BE2C (cell line): Measurements from ENCODE around the gene OTOS.

Experiments used
- DNase-seq: peaks from one replicate; pipeline ENCODE4 v3.0.0-alpha.2; 2020
- H3K27me3 ChIP-seq: fragments of 250-450 bp; sonication (Bioruptor Pico); 2 replicates; pipeline ENCODE4 v1.5.1; 2020; ENCODE audit warnings: mild to moderate bottlenecking
- H3K36me3 ChIP-seq: fragments of 250-450 bp; sonication (Bioruptor Pico); 2 replicates; pipeline ENCODE4 v1.5.1; 2020; ENCODE audit warnings: mild to moderate bottlenecking
- H3K4me1 ChIP-seq: fragments of 250-450 bp; sonication (Bioruptor Pico); 2 replicates; pipeline ENCODE4 v1.5.1; 2020
- H3K4me3 ChIP-seq: 2 replicates; pipeline ENCODE4 v1.5.1; 2011; ENCODE audit warnings: low read depth, low read length
- H3K9me3 ChIP-seq: fragments of 250-450 bp; sonication (Bioruptor Pico); 2 replicates; pipeline ENCODE4 v1.5.1; 2020
- CTCF ChIP-seq: IDR thresholded peaks from 2 replicates; pipeline ENCODE4 v1.5.1; 2012; ENCODE audit warnings: mild to moderate bottlenecking, low read depth, low read length

OTOS gene

DNA sequence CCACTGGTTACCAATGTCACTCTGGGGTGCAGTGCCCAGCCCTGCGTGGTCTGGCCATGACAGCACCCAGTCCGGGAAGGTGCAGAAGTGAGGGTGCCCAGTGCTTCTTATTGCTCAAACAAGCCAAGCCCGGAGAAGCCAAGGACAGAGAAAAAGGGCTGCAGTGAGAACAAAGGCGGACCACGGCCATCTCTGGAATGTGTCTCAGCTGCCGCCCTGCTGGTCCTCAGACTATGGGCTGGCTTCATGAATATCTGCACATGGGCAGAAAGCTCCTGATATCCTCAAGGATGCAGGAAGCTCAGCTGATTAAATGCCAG is 33.0 kb downstream of the OTOS start:
- Histone ChIP-seq H3K36me3 (no peaks in the 10 kb centered on the region), H3K27me3 (peaks cover 55% of the 10 kb centered on the region), H3K4me1 (no peaks in the 10 kb centered on the region), H3K4me3 (no peak overlapping the region), H3K9me3 (no peaks in the 10 kb centered on the region)
- DNase-seq: no peak
- TF ChIP-seq CTCF: no peak

GRCh38 chr2:240106765-240107476 is 33.5 kb downstream of the OTOS start:
- no peaks in the 10 kb centered on the region for H3K9me3 ChIP-seq
- no peak for DNase-seq
- H3K4me1 ChIP-seq: no peaks in the 10 kb centered on the region
- H3K36me3 ChIP-seq: no peaks in the 10 kb centered on the region
- no peak for TF ChIP-seq CTCF
- H3K4me3 ChIP-seq: no peak overlapping the region
- H3K27me3 ChIP-seq: peaks cover 52% of the 10 kb centered on the region

GRCh38 chr2:240105982-240106381 is 34.5 kb downstream of the OTOS start:
- H3K27me3 ChIP-seq: peaks cover 45% of the 10 kb centered on the region
- no peaks in the 10 kb centered on the region for H3K4me1 ChIP-seq
- DNase-seq: no peak
- no peak overlapping the region for H3K4me3 ChIP-seq
- no peaks in the 10 kb centered on the region for H3K36me3 ChIP-seq
- no peak for TF ChIP-seq CTCF
- no peaks in the 10 kb centered on the region for H3K9me3 ChIP-seq

GRCh38 chr2:240103136-240103535 is 37.3 kb downstream of the OTOS start:
- no peak for DNase-seq
- H3K9me3 ChIP-seq: no peaks in the 10 kb centered on the region
- no peaks in the 10 kb centered on the region for H3K4me1 ChIP-seq
- TF ChIP-seq CTCF: no peak
- H3K27me3 ChIP-seq: peaks cover 65% of the 10 kb centered on the region
- no peak overlapping the region for H3K4me3 ChIP-seq
- no peaks in the 10 kb centered on the region for H3K36me3 ChIP-seq

DNA sequence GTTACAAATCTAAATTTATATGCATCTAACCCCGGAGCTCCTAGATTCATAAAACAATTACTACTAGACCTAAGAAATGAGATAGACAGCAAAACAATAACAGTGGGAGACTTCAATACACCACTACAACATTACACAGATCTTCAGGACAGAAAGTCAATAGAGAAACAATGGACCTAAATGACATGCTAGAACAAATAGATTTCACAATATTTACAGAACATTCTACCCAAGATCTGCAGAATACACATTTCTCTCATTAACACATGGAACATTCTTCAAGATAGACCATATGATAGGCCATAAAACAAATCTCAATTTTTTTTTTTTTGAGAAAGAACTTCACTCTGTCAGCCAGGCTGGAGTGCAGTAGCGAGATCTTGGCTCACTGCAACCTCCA is 42.1 kb downstream of the OTOS start:
- H3K9me3 ChIP-seq: no peaks in the 10 kb centered on the region
- no peak for DNase-seq
- no peak overlapping the region for H3K4me3 ChIP-seq
- H3K27me3 ChIP-seq: peaks cover 83% of the 10 kb centered on the region
- TF ChIP-seq CTCF: no peak
- H3K4me1 ChIP-seq: no peaks in the 10 kb centered on the region
- no peaks in the 10 kb centered on the region for H3K36me3 ChIP-seq

DNA sequence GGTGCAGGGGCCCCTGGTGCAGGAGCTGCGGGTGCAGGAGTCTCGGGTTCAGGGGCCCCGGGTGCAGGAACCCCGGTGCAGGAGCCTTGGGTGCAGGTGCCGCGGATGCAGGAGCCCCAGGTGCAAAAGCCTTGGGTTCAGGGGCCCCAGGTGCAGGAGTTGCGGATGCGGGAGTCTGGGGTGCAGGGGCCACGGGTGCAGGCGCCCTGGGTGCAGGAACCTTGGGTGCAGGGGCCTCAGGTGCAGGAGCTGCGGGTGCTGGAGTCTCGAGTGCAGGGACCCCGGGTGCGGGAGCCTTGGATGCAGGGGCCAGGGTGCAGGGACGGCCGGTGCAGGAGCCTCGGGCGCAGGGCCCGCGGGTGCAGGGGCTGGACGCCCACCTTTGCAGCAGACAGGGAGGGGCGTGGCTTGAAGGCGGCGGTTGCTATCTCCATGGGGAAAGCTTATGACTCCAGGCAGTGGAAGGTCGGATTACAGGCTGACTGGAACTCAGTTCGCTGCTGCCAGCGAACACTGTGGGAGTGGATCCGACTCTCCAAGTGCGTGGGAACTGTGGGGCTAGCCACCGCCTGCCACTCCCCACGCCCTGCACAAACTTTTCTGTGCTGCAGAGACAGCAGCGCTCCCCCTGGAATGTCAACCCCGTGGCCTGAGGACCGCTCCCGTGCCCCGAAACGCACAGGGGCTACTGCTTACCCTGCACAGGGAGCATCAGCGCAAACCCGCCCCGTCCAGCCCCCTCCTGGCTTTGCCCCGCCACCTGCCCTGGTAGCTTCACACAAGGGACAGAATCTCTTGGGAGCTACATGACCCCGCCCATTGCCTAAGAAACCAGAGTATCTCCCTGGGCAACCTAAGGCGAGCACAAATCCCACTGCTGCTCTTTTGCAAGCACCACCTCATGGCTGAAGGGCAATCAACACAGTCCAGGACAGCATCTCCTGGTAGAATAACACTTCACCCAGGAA is 44.6 kb downstream of the OTOS start:
- Histone ChIP-seq H3K4me1 (no peaks in the 10 kb centered on the region), H3K27me3 (peaks cover 87% of the 10 kb centered on the region), H3K4me3 (no peak overlapping the region), H3K9me3 (no peaks in the 10 kb centered on the region), H3K36me3 (no peaks in the 10 kb centered on the region)
- TF ChIP-seq CTCF: no peak
- no peak for DNase-seq
